ENCODE measurements around the gene LPIN1.
"Not testable (repeated sequence)": the region's sequence is repeated elsewhere in the genome, so short reads cannot be mapped to it uniquely, and the experiment has no call there.

LPIN1 gene

GRCh38 chr2:11820650-11821049, 74.2 kb downstream of the LPIN1 start:
- Histone ChIP-seq H3K4ac (ENCODE audit: low read depth in 1 of 2, low read length in 2 of 2) (no peak overlapping the region), H2BK120ac (ENCODE audit: low read depth, low read length) (no peak overlapping the region), H3K4me3 (ENCODE audit: insufficient read depth in 1 of 2, low read depth in 1 of 2, low read length in 2 of 2) (no peak overlapping the region), H3K9me3 (ENCODE audit: control insufficient read depth, low read length) (no peaks in the 10 kb centered on the region), H2BK5ac (ENCODE audit: low read depth, low read length, poor library complexity, severe bottlenecking) (no peak overlapping the region), H3K79me1 (replicated peaks; ENCODE audit: low read length, poor library complexity, severe bottlenecking) (no peaks in the 10 kb centered on the region), H3K9ac (ENCODE audit: low read length) (no peak overlapping the region), H2AFZ (ENCODE audit: low read depth, low read length) (no peak overlapping the region), H3K18ac (ENCODE audit: low read depth in 1 of 2, low read length in 2 of 2) (no peak overlapping the region), H3K36me3 (ENCODE audit: control insufficient read depth in 1 of 2, insufficient read depth in 2 of 2, low read depth in 1 of 2, low read length in 2 of 2) (peaks cover 26 to 96% of the 10 kb centered on the region in 2 experiments), H4K8ac (ENCODE audit: low read length) (no peak overlapping the region), H2BK15ac (ENCODE audit: low read depth, poor library complexity, severe bottlenecking) (no peak overlapping the region), H3K27me3 (ENCODE audit: control insufficient read depth in 1 of 2, insufficient read depth in 1 of 2, low read length in 2 of 2) (no peaks in the 10 kb centered on the region), H3K27ac (ENCODE audit: low read length, poor library complexity, severe bottlenecking) (no peak overlapping the region), H2AK5ac (ENCODE audit: low read length, severe bottlenecking) (no peak overlapping the region), H3K23ac (ENCODE audit: low read length in 2 of 2) (no peak overlapping the region), H3K4me1 (ENCODE audit: control insufficient read depth, insufficient read depth, low read depth, low read length) (no peaks in the 10 kb centered on the region), H2BK12ac (ENCODE audit: low read length in 2 of 2) (no peak overlapping the region), H3K4me2 (ENCODE audit: low read length, poor library complexity, severe bottlenecking) (no peak overlapping the region), H4K91ac (ENCODE audit: low read length) (no peak overlapping the region), H3K14ac (ENCODE audit: low read length in 2 of 2) (no peak overlapping the region)
- 80% methylated on average over 2 of the region's 2 CpGs for WGBS
- no peak for DNase-seq

DNA sequence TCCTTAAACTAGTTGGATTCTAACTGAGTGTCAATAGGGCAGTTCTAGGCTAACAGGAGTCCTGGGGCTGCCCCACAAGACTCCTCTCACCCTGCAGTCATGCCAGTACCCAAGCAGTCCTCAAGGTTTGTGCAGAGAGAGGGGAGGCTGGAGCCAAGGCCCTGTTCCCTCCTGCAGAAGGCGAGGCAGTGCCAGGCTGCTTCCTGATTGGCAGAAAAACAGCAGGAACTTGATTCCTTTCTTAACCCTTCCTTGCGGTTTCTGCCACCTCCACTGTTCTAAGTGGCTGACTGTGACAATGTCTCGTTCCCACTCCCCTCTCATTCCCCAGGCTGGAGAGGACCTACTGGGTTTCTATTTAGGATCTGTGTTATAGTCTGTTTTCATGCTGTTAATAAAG, 75.3 kb downstream of the LPIN1 start:
- Histone ChIP-seq H3K4ac (ENCODE audit: low read depth in 1 of 2, low read length in 2 of 2) (no peak overlapping the region), H3K23ac (ENCODE audit: low read length in 2 of 2) (no peak overlapping the region), H3K79me1 (replicated peaks; ENCODE audit: low read length, poor library complexity, severe bottlenecking) (no peaks in the 10 kb centered on the region), H2BK5ac (ENCODE audit: low read depth, low read length, poor library complexity, severe bottlenecking) (no peak overlapping the region), H3K9me3 (ENCODE audit: control insufficient read depth, low read length) (no peaks in the 10 kb centered on the region), H3K9ac (ENCODE audit: low read length) (no peak overlapping the region), H3K27ac (ENCODE audit: low read length, poor library complexity, severe bottlenecking) (no peak overlapping the region), H4K91ac (ENCODE audit: low read length) (no peak overlapping the region), H2BK120ac (ENCODE audit: low read depth, low read length) (no peak overlapping the region), H3K4me1 (ENCODE audit: control insufficient read depth, insufficient read depth, low read depth, low read length) (no peaks in the 10 kb centered on the region), H3K4me3 (ENCODE audit: insufficient read depth in 1 of 2, low read depth in 1 of 2, low read length in 2 of 2) (no peak overlapping the region), H4K8ac (ENCODE audit: low read length) (no peak overlapping the region), H2AK5ac (ENCODE audit: low read length, severe bottlenecking) (no peak overlapping the region), H3K4me2 (ENCODE audit: low read length, poor library complexity, severe bottlenecking) (no peak overlapping the region), H2BK12ac (ENCODE audit: low read length in 2 of 2) (no peak overlapping the region), H2BK15ac (ENCODE audit: low read depth, poor library complexity, severe bottlenecking) (no peak overlapping the region), H3K14ac (ENCODE audit: low read length in 2 of 2) (peak overlapping the region in 1 of 2 experiments; percentile 70), H3K18ac (ENCODE audit: low read depth in 1 of 2, low read length in 2 of 2) (peak overlapping the region in 1 of 2 experiments; percentile 31), H3K27me3 (ENCODE audit: control insufficient read depth in 1 of 2, insufficient read depth in 1 of 2, low read length in 2 of 2) (no peaks in the 10 kb centered on the region), H2AFZ (ENCODE audit: low read depth, low read length) (no peak overlapping the region), H3K36me3 (ENCODE audit: control insufficient read depth in 1 of 2, insufficient read depth in 2 of 2, low read depth in 1 of 2, low read length in 2 of 2) (peaks cover 28 to 97% of the 10 kb centered on the region in 2 experiments)
- DNase-seq: no peak
- WGBS: 100% methylated on average over 1 of the region's 3 CpGs

- not testable (repeated sequence) for H3K18ac ChIP-seq (ENCODE audit: low read depth in 1 of 2, low read length in 2 of 2); H2BK15ac ChIP-seq (ENCODE audit: low read depth, poor library complexity, severe bottlenecking); H3K27me3 ChIP-seq (ENCODE audit: control insufficient read depth in 1 of 2, insufficient read depth in 1 of 2, low read length in 2 of 2); H2BK120ac ChIP-seq (ENCODE audit: low read depth, low read length); H4K91ac ChIP-seq (ENCODE audit: low read length); H3K9me3 ChIP-seq (ENCODE audit: control insufficient read depth, low read length); H3K4ac ChIP-seq (ENCODE audit: low read depth in 1 of 2, low read length in 2 of 2); H3K23ac ChIP-seq (ENCODE audit: low read length in 2 of 2); H2AK5ac ChIP-seq (ENCODE audit: low read length, severe bottlenecking); H3K27ac ChIP-seq (ENCODE audit: low read length, poor library complexity, severe bottlenecking); H4K8ac ChIP-seq (ENCODE audit: low read length); H3K9ac ChIP-seq (ENCODE audit: low read length); H3K14ac ChIP-seq (ENCODE audit: low read length in 2 of 2); DNase-seq; H3K4me1 ChIP-seq (ENCODE audit: control insufficient read depth, insufficient read depth, low read depth, low read length); H2BK12ac ChIP-seq (ENCODE audit: low read length in 2 of 2); H2BK5ac ChIP-seq (ENCODE audit: low read depth, low read length, poor library complexity, severe bottlenecking); H3K4me2 ChIP-seq (ENCODE audit: low read length, poor library complexity, severe bottlenecking); H3K79me1 ChIP-seq (replicated peaks; ENCODE audit: low read length, poor library complexity, severe bottlenecking); H2AFZ ChIP-seq (ENCODE audit: low read depth, low read length); H3K4me3 ChIP-seq (ENCODE audit: insufficient read depth in 1 of 2, low read depth in 1 of 2, low read length in 2 of 2)
- WGBS: 98% methylated on average over 4 of the region's 4 CpGs
- peaks cover 29 to 97% of the 10 kb centered on the region in 2 experiments for H3K36me3 ChIP-seq (ENCODE audit: control insufficient read depth in 1 of 2, insufficient read depth in 2 of 2, low read depth in 1 of 2, low read length in 2 of 2)
Observed at GRCh38 chr2:11822359-11822745, 75.9 kb downstream of the LPIN1 start.

- H2BK5ac ChIP-seq (ENCODE audit: low read depth, low read length, poor library complexity, severe bottlenecking): no peak overlapping the region
- H3K14ac ChIP-seq (ENCODE audit: low read length in 2 of 2): no peak overlapping the region
- H3K4me3 ChIP-seq (ENCODE audit: insufficient read depth in 1 of 2, low read depth in 1 of 2, low read length in 2 of 2): no peak overlapping the region
- H3K9me3 ChIP-seq (ENCODE audit: control insufficient read depth, low read length): no peaks in the 10 kb centered on the region
- H2AK5ac ChIP-seq (ENCODE audit: low read length, severe bottlenecking): no peak overlapping the region
- H3K4me2 ChIP-seq (ENCODE audit: low read length, poor library complexity, severe bottlenecking): no peak overlapping the region
- no peak overlapping the region for H3K23ac ChIP-seq (ENCODE audit: low read length in 2 of 2)
- H2BK15ac ChIP-seq (ENCODE audit: low read depth, poor library complexity, severe bottlenecking): no peak overlapping the region
- no peak overlapping the region for H2BK12ac ChIP-seq (ENCODE audit: low read length in 2 of 2)
- H4K91ac ChIP-seq (ENCODE audit: low read length): no peak overlapping the region
- H3K27ac ChIP-seq (ENCODE audit: low read length, poor library complexity, severe bottlenecking): no peak overlapping the region
- no peak overlapping the region for H2BK120ac ChIP-seq (ENCODE audit: low read depth, low read length)
- H3K4me1 ChIP-seq (ENCODE audit: control insufficient read depth, insufficient read depth, low read depth, low read length): no peaks in the 10 kb centered on the region
- H4K8ac ChIP-seq (ENCODE audit: low read length): peak overlapping the region; percentile 71
- DNase-seq: no peak
- no peak overlapping the region for H3K9ac ChIP-seq (ENCODE audit: low read length)
- H2AFZ ChIP-seq (ENCODE audit: low read depth, low read length): no peak overlapping the region
- no peak overlapping the region for H3K4ac ChIP-seq (ENCODE audit: low read depth in 1 of 2, low read length in 2 of 2)
- H3K79me1 ChIP-seq (replicated peaks; ENCODE audit: low read length, poor library complexity, severe bottlenecking): no peaks in the 10 kb centered on the region
- 96% methylated on average over 17 of the region's 19 CpGs for WGBS
- no peaks in the 10 kb centered on the region for H3K27me3 ChIP-seq (ENCODE audit: control insufficient read depth in 1 of 2, insufficient read depth in 1 of 2, low read length in 2 of 2)
- H3K18ac ChIP-seq (ENCODE audit: low read depth in 1 of 2, low read length in 2 of 2): no peak overlapping the region
- peaks cover 29 to 98% of the 10 kb centered on the region in 2 experiments for H3K36me3 ChIP-seq (ENCODE audit: control insufficient read depth in 1 of 2, insufficient read depth in 2 of 2, low read depth in 1 of 2, low read length in 2 of 2)
Observed at GRCh38 chr2:11822746-11823451, 76.5 kb downstream of the LPIN1 start.

Data from mesenchymal stem cell (in vitro differentiated cells and primary cell).